ENCODE measurements around the gene SERPINA4. TPM values are rescaled to one million over a fixed set of nuclear protein-coding genes. Genes with fewer than 3 reads are reported as not detected.
A peak's percentile ranks its signal among the peaks of the same experiment; 100 is the strongest.

Gene SERPINA4
- total and polyA plus RNA-seq, 5 experiments from 2014 or later, result not detected

- no peak overlapping the region for H3K27ac Mint-ChIP-seq
- H3K9me3 Mint-ChIP-seq, result peaks cover 0 to 9% (median 0%) of the 10 kb centered on the region in 9 donors
- H3K27me3 Mint-ChIP-seq, result peaks cover 9 to 45% (median 23%) of the 10 kb centered on the region in 5 donors
- H3K4me1 Mint-ChIP-seq, result peaks cover 0 to 2% (median 0%) of the 10 kb centered on the region in 4 donors
- no peak for ATAC-seq
- POLR2A ChIA-PET, result no interaction called here
- DNase-seq, result peak in 1 of 10 donors; percentile 16
- H3K36me3 Mint-ChIP-seq, result no peaks in the 10 kb centered on the region
- no peak overlapping the region for H3K4me3 Mint-ChIP-seq
These were observed 2.0 kb downstream of the SERPINA4 start for GRCh38 chr14:94562941-94563883.

- POLR2A ChIA-PET, result no interaction called here
- Mint-ChIP-seq H3K27ac (no peak overlapping the region), H3K4me1 (peaks cover 0 to 2% (median 0%) of the 10 kb centered on the region in 4 donors), H3K9me3 (peaks cover 0 to 9% (median 0%) of the 10 kb centered on the region in 9 donors), H3K27me3 (peaks cover 8 to 35% (median 20%) of the 10 kb centered on the region in 5 donors), H3K4me3 (no peak overlapping the region), H3K36me3 (no peaks in the 10 kb centered on the region)
- ATAC-seq (no peak), DNase-seq (peak in 1 of 10 donors; percentile 4)
These were observed 3.1 kb downstream of the SERPINA4 start for GRCh38 chr14:94564381-94564780.

GRCh38 chr14:94568186-94568585, 6.9 kb downstream of the SERPINA4 start:
- POLR2A ChIA-PET, result no interaction called here
- H3K36me3 Mint-ChIP-seq, result no peaks in the 10 kb centered on the region
- peaks cover 0 to 16% (median 3%) of the 10 kb centered on the region in 5 donors for H3K27me3 Mint-ChIP-seq
- DNase-seq (peak in 1 of 10 donors; percentile 16), ATAC-seq (no peak)
- no peak overlapping the region for H3K27ac Mint-ChIP-seq
- H3K4me1 Mint-ChIP-seq, result peaks cover 0 to 2% (median 0%) of the 10 kb centered on the region in 4 donors
- peaks cover 0 to 9% (median 0%) of the 10 kb centered on the region in 9 donors for H3K9me3 Mint-ChIP-seq
- H3K4me3 Mint-ChIP-seq, result no peak overlapping the region

GRCh38 chr14:94569381-94570001, 8.2 kb downstream of the SERPINA4 start:
- peaks cover 0 to 9% (median 0%) of the 10 kb centered on the region in 9 donors for H3K9me3 Mint-ChIP-seq
- peaks cover 0 to 2% (median 0%) of the 10 kb centered on the region in 4 donors for H3K4me1 Mint-ChIP-seq
- no peaks in the 10 kb centered on the region for H3K36me3 Mint-ChIP-seq
- no peak overlapping the region for H3K4me3 Mint-ChIP-seq
- POLR2A ChIA-PET, result no interaction called here
- H3K27ac Mint-ChIP-seq, result no peak overlapping the region
- DNase-seq (peak in 1 of 10 donors; percentile 54), ATAC-seq (no peak)
- peaks cover 0 to 11% (median 0%) of the 10 kb centered on the region in 5 donors for H3K27me3 Mint-ChIP-seq

GRCh38 chr14:94570002-94570400, 8.8 kb downstream of the SERPINA4 start:
- Mint-ChIP-seq H3K36me3 (no peaks in the 10 kb centered on the region), H3K4me3 (no peak overlapping the region), H3K4me1 (peaks cover 0 to 2% (median 0%) of the 10 kb centered on the region in 4 donors), H3K27ac (no peak overlapping the region), H3K27me3 (peaks cover 0 to 11% (median 0%) of the 10 kb centered on the region in 5 donors), H3K9me3 (peaks cover 0 to 9% (median 0%) of the 10 kb centered on the region in 9 donors)
- POLR2A ChIA-PET, result no interaction called here
- DNase-seq, result peak in 1 of 10 donors; percentile 42
- ATAC-seq, result no peak

- Mint-ChIP-seq H3K36me3 (no peaks in the 10 kb centered on the region), H3K9me3 (peaks cover 0 to 9% (median 0%) of the 10 kb centered on the region in 9 donors), H3K27me3 (peaks cover 0 to 11% (median 0%) of the 10 kb centered on the region in 5 donors), H3K27ac (no peak overlapping the region), H3K4me1 (peaks cover 0 to 2% (median 0%) of the 10 kb centered on the region in 4 donors), H3K4me3 (no peak overlapping the region)
- DNase-seq (peak in 1 of 10 donors; percentile 21), ATAC-seq (no peak)
- POLR2A ChIA-PET, result no interaction called here
These were observed 9.2 kb downstream of the SERPINA4 start for GRCh38 chr14:94570440-94570839.

- ATAC-seq, result no peak
- peak in 1 of 10 donors; percentile 10 for DNase-seq
- Mint-ChIP-seq H3K4me1 (peaks cover 0 to under 1% (median 0%) of the 10 kb centered on the region in 4 donors), H3K27me3 (peaks cover 0 to 6% (median 0%) of the 10 kb centered on the region in 5 donors), H3K36me3 (no peaks in the 10 kb centered on the region), H3K27ac (no peak overlapping the region), H3K9me3 (peaks cover 0 to 5% (median 0%) of the 10 kb centered on the region in 9 donors), H3K4me3 (no peak overlapping the region)
- POLR2A ChIA-PET, result no interaction called here
These were observed 10.2 kb downstream of the SERPINA4 start for GRCh38 chr14:94571395-94571794.

GRCh38 chr14:94571950-94572349, 10.7 kb downstream of the SERPINA4 start:
- Mint-ChIP-seq H3K27ac (no peak overlapping the region), H3K36me3 (no peaks in the 10 kb centered on the region), H3K27me3 (peaks cover 0 to 3% (median 0%) of the 10 kb centered on the region in 5 donors), H3K4me1 (no peaks in the 10 kb centered on the region), H3K4me3 (no peak overlapping the region), H3K9me3 (no peaks in the 10 kb centered on the region)
- DNase-seq (peak in 1 of 10 donors; percentile 2), ATAC-seq (no peak)
- POLR2A ChIA-PET, result no interaction called here

- Mint-ChIP-seq H3K27ac (no peak overlapping the region), H3K27me3 (peaks cover 0 to 3% (median 0%) of the 10 kb centered on the region in 5 donors), H3K36me3 (no peaks in the 10 kb centered on the region), H3K4me1 (no peaks in the 10 kb centered on the region), H3K4me3 (no peak overlapping the region), H3K9me3 (peaks cover 0 to 1% (median 0%) of the 10 kb centered on the region in 9 donors)
- DNase-seq, result peak in 1 of 10 donors; percentile 40
- POLR2A ChIA-PET, result no interaction called here
- ATAC-seq, result no peak
These were observed 11.5 kb downstream of the SERPINA4 start for GRCh38 chr14:94572637-94573303.

GRCh38 chr14:94573475-94574277, 12.4 kb downstream of the SERPINA4 start:
- POLR2A ChIA-PET, result no interaction called here
- H3K27me3 Mint-ChIP-seq, result peaks cover 0 to 5% (median 0%) of the 10 kb centered on the region in 5 donors
- no peak overlapping the region for H3K4me3 Mint-ChIP-seq
- H3K9me3 Mint-ChIP-seq, result peaks cover 0 to 2% (median 0%) of the 10 kb centered on the region in 9 donors
- no peak for ATAC-seq
- no peaks in the 10 kb centered on the region for H3K4me1 Mint-ChIP-seq
- no peak overlapping the region for H3K27ac Mint-ChIP-seq
- no peaks in the 10 kb centered on the region for H3K36me3 Mint-ChIP-seq
- peak in 1 of 10 donors; percentile 4 for DNase-seq

- ATAC-seq, result no peak
- Mint-ChIP-seq H3K27ac (no peak overlapping the region), H3K4me1 (no peaks in the 10 kb centered on the region), H3K36me3 (no peaks in the 10 kb centered on the region), H3K4me3 (no peak overlapping the region), H3K27me3 (peaks cover 0 to 6% (median 1%) of the 10 kb centered on the region in 5 donors), H3K9me3 (peaks cover 0 to 2% (median 0%) of the 10 kb centered on the region in 9 donors)
- POLR2A ChIA-PET, result no interaction called here
- DNase-seq, result peak in 1 of 10 donors; percentile 8
These were observed 13.1 kb downstream of the SERPINA4 start for GRCh38 chr14:94574336-94574735.
